MM.1S (cell line): ENCODE results near the gene BCAP31.
"Not testable (repeated sequence)": the region's sequence is repeated elsewhere in the genome, so short reads cannot be mapped to it uniquely, and the experiment has no call there.

Experiments used
- CTCF ChIP-seq: fragments of 300-600 bp; sonication (generic); IDR thresholded peaks from 2 replicates; pipeline ENCODE4 v1.5.1; 2016; ENCODE audit warnings: antibody characterized with exemption, low read length, mixed read lengths
- EZH2 ChIP-seq: fragments of 300-600 bp; sonication (generic); optimal IDR thresholded peaks from 2 replicates; pipeline ENCODE3; 2017; ENCODE audit warnings: low read depth, mild to moderate bottlenecking, antibody characterized with exemption, low read length, mixed read lengths

GRCh38 chrX:153749017-153749416 is 24.8 kb upstream of the BCAP31 start:
- TF ChIP-seq CTCF, EZH2: not testable (repeated sequence)
